Astrocyte of the cerebellum (primary cell): ENCODE measurements around the gene USP1.

ENCODE experiments used
- DNase-seq: peaks from one replicate; pipeline ENCODE4 v3.0.0-alpha.2; 2011; ENCODE audit warnings: low read depth
- H3K4me3 ChIP-seq: 2 replicates; pipeline ENCODE4 v1.5.1; 2011; ENCODE audit warnings: mild to moderate bottlenecking, low read depth, low read length, moderate library complexity
- CTCF ChIP-seq: IDR thresholded peaks from 2 replicates; pipeline ENCODE4 v1.5.1; 2012; ENCODE audit warnings: low read length, low read depth, moderate library complexity, mild to moderate bottlenecking; ENCODE audit errors: missing control alignments
- in situ Hi-C: cut with HindIII; loops from 2 replicates; pipeline ENCODE4 v1.10.0; 2017; ENCODE audit warnings: low sequenced_read_pairs

USP1 gene

DNA sequence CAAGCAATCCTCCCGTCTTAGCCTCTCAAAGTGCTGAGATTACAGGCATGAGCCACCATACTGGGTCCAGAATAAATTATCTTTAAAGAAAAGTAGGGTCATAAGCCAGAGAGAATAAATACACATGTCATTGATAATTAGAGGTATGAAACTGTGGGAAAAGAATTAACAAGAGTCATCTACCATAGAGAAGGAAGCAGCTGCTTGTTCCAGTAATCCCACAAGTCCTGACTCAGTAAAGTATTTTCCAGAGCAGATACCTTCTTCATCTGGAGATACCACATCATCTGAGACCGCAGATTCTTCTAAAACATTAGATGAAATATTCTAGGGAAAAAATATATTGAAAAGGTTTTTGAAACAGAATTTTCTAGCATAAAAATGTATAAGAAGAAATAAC lies 55.7 kb downstream of the USP1 start:
- in situ Hi-C loops = no loop called here
- no peak for TF ChIP-seq CTCF
- no peak overlapping the region for H3K4me3 ChIP-seq
- no peak for DNase-seq

GRCh38 chr1:62493656-62494055 lies 56.8 kb downstream of the USP1 start:
- in situ Hi-C loops = no loop called here
- no peak for DNase-seq
- TF ChIP-seq CTCF = no peak
- H3K4me3 ChIP-seq = no peak overlapping the region

- no peak overlapping the region for H3K4me3 ChIP-seq
- in situ Hi-C loops = no loop called here
- TF ChIP-seq CTCF = no peak
- DNase-seq = no peak
These were observed 57.3 kb downstream of the USP1 start for GRCh38 chr1:62494137-62494536.

DNA sequence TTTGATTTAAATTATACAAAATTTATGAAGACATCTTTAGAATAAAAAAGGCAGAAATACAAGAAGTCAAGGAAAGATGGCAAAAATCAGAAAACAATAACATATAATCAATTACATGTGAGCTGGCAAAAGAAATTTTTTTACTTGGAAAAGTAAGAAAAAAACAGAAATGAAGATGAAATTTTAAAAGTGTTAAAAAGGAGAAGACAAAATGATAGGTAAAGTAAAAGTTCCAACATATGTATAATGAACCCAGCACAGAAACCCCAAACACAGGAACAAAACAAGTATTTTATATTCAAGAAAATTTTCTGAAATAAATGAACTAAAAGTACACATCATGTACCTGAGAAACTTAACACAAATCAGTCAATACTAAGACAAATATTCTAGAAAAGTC lies 63.4 kb downstream of the USP1 start:
- no peak for DNase-seq
- TF ChIP-seq CTCF = no peak
- no peak overlapping the region for H3K4me3 ChIP-seq
- in situ Hi-C loops = no loop called here
